Measurements from ENCODE around the gene METAP1.

- TF ChIP-seq CTCF (IDR thresholded peaks at IDR 0.05 in 8 of 11, conservative IDR thresholded peaks at IDR 0.05 in 3 of 11): no peak
- no peak for TF ChIP-seq POLR2A (IDR thresholded peaks at IDR 0.05)
Measured at GRCh38 chr4:99099311-99099710, 103.8 kb downstream of the METAP1 start.

Data from spleen (tissue), 7 donors.